ENCODE results near the gene CNOT6L. TPM values are rescaled to one million over a fixed set of nuclear protein-coding genes. Genes with fewer than 3 reads are reported as not detected.

The CNOT6L gene
- total RNA-seq, 4 donors from 2014 or later: 31.3 to 49.4 (median 33.8) TPM

GRCh38 chr4:77790146-77790545 is 29.0 kb downstream of the CNOT6L start:
- TF ChIP-seq CTCF (IDR thresholded peaks at IDR 0.05; ENCODE audit: low read depth): no peak

GRCh38 chr4:77788990-77789389 is 30.2 kb downstream of the CNOT6L start:
- no peak for TF ChIP-seq CTCF (IDR thresholded peaks at IDR 0.05; ENCODE audit: low read depth)

GRCh38 chr4:77787969-77788368 is 31.2 kb downstream of the CNOT6L start:
- TF ChIP-seq CTCF (IDR thresholded peaks at IDR 0.05; ENCODE audit: low read depth): no peak

- no peak for TF ChIP-seq CTCF (IDR thresholded peaks at IDR 0.05; ENCODE audit: low read depth)
These were observed 33.5 kb downstream of the CNOT6L start for GRCh38 chr4:77785669-77786068.

- TF ChIP-seq CTCF (IDR thresholded peaks at IDR 0.05; ENCODE audit: low read depth): no peak
These were observed 35.3 kb downstream of the CNOT6L start for GRCh38 chr4:77783895-77784294.

- no peak for TF ChIP-seq CTCF (IDR thresholded peaks at IDR 0.05; ENCODE audit: low read depth)
These were observed 36.9 kb downstream of the CNOT6L start for GRCh38 chr4:77782102-77782835.

GRCh38 chr4:77777135-77777807 is 41.9 kb downstream of the CNOT6L start:
- no peak for TF ChIP-seq CTCF (IDR thresholded peaks at IDR 0.05; ENCODE audit: low read depth)
